Lower lobe of right lung (tissue), 2 donors: Measurements from ENCODE around the gene STAMBPL1. TPM values are rescaled to one million over a fixed set of nuclear protein-coding genes. Genes with fewer than 3 reads are reported as not detected.
A peak's percentile ranks its signal among the peaks of the same experiment; 100 is the strongest.

Source experiments
- ATAC-seq, 2 donors: fragments of 200-7000 bp; cut with Tn5 transposase; one replicate each; pipeline ENCODE4 v1.9.1; 2020 to 2022; ENCODE audit warnings: mild to moderate bottlenecking in 2 of 2, moderate library complexity in 2 of 2
- DNase-seq: peaks from one replicate; pipeline ENCODE4 v3.0.0-alpha.2; 2020
- H3K27ac ChIP-seq: fragments of 200-600 bp; one replicate; pipeline ENCODE4 v1.8.0; 2022
- H3K27me3 ChIP-seq: fragments of 200-600 bp; one replicate; pipeline ENCODE4 v1.8.0; 2022; ENCODE audit warnings: low read depth
- H3K36me3 ChIP-seq: fragments of 200-600 bp; one replicate; pipeline ENCODE4 v1.8.0; 2022; ENCODE audit warnings: mild to moderate bottlenecking
- H3K4me1 ChIP-seq: fragments of 200-600 bp; one replicate; pipeline ENCODE4 v1.8.0; 2022
- H3K4me3 ChIP-seq: fragments of 200-600 bp; one replicate; pipeline ENCODE4 v1.8.0; 2022; ENCODE audit warnings: mild to moderate bottlenecking
- H3K9me3 ChIP-seq: fragments of 200-600 bp; one replicate; pipeline ENCODE4 v1.8.0; 2022
- intact Hi-C: fragments of 100-400 bp; cut with DNase I; formaldehyde crosslinking; loops from one replicate; pipeline ENCODE4 v1.11.0; 2022
- total RNA-seq: library from RNA; stranded (reverse); fragmentation: NEBNext Ultra II Directional; extraction: Animal tissue kit (Norgen Biotek cat#: 25700); gene quantifications from one replicate; pipeline ENCODE4 v1.2.1, GENCODE V29; 2021
- TF ChIP-seq, protein P1 (sequence below): fragments of 200-600 bp; IDR thresholded peaks from one replicate; pipeline ENCODE4 v1.8.0; 2022; ENCODE audit warnings: antibody characterized with exemption, mild to moderate bottlenecking
- donor health status: DM: no; HTN: yes; CAD: no; lungs with severe emphysema.

The STAMBPL1 gene
- total RNA-seq, 1 donor from 2014 or later, result 7.1 TPM

- no peaks in the 10 kb centered on the region for H3K9me3 ChIP-seq
- TF ChIP-seq, protein P1, sequence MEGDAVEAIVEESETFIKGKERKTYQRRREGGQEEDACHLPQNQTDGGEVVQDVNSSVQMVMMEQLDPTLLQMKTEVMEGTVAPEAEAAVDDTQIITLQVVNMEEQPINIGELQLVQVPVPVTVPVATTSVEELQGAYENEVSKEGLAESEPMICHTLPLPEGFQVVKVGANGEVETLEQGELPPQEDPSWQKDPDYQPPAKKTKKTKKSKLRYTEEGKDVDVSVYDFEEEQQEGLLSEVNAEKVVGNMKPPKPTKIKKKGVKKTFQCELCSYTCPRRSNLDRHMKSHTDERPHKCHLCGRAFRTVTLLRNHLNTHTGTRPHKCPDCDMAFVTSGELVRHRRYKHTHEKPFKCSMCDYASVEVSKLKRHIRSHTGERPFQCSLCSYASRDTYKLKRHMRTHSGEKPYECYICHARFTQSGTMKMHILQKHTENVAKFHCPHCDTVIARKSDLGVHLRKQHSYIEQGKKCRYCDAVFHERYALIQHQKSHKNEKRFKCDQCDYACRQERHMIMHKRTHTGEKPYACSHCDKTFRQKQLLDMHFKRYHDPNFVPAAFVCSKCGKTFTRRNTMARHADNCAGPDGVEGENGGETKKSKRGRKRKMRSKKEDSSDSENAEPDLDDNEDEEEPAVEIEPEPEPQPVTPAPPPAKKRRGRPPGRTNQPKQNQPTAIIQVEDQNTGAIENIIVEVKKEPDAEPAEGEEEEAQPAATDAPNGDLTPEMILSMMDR, result no peak
- no peak overlapping the region for H3K27ac ChIP-seq
- H3K36me3 ChIP-seq, result no peaks in the 10 kb centered on the region
- H3K4me3 ChIP-seq, result no peak overlapping the region
- no peaks in the 10 kb centered on the region for H3K27me3 ChIP-seq
- DNase-seq, result no peak
- intact Hi-C loops, result no loop called here
- no peaks in the 10 kb centered on the region for H3K4me1 ChIP-seq
- ATAC-seq, result peak; percentile 59 to 66
These were observed 39.2 kb upstream of the STAMBPL1 start for GRCh38 chr10:88840881-88841280.

GRCh38 chr10:88841316-88842111, 38.5 kb upstream of the STAMBPL1 start:
- H3K36me3 ChIP-seq, result no peaks in the 10 kb centered on the region
- H3K27me3 ChIP-seq, result no peaks in the 10 kb centered on the region
- no peaks in the 10 kb centered on the region for H3K4me1 ChIP-seq
- H3K4me3 ChIP-seq, result no peak overlapping the region
- DNase-seq (no peak), ATAC-seq (peak in 1 of 2 donors; percentile 39)
- intact Hi-C loops, result no loop called here
- no peak overlapping the region for H3K27ac ChIP-seq
- TF ChIP-seq, protein P1, result no peak
- H3K9me3 ChIP-seq, result no peaks in the 10 kb centered on the region

DNA sequence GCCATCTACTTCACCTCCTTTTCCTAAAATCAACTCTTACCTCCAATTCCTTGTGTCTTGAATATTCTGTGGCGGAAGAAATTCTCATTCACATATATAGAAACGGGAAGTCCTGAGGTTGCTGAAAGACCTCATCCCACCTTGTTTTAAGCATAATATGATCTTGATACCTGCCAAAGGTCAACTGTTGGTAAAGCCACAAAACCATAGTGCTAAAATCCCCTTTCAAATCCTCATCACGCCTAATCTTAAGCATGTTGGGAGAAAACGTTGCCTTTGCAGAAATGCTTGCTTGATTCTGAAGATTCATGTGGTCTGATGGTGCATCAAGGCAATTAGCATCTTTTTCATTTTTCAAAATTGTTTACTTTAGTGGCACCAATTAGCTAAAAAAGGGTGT, 36.9 kb upstream of the STAMBPL1 start:
- no peak for DNase-seq
- H3K4me3 ChIP-seq, result no peak overlapping the region
- intact Hi-C loops, result no loop called here
- peaks cover under 1% of the 10 kb centered on the region for H3K4me1 ChIP-seq
- TF ChIP-seq, protein P1, result no peak
- no peak overlapping the region for H3K27ac ChIP-seq
- H3K27me3 ChIP-seq, result no peaks in the 10 kb centered on the region
- H3K36me3 ChIP-seq, result no peaks in the 10 kb centered on the region
- H3K9me3 ChIP-seq, result no peaks in the 10 kb centered on the region
- no peak for ATAC-seq

DNA sequence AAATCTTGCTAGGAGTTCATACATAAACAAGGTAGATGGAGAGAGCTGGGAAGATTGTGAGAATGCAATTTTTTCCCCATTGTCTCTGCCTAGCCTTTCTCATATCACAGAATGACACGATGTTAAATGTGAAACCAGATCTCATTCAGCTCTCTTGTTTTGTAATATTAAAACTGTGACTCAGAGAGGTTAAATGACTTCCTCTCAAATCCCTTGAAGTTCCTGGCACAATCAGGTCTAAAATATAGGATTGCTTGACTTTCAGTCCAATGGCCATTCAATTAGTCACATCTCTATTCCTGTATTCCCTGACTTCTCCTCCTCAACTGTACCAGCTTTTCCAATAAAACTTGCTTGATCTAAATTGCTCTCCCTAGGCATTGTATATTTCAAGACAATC, 31.5 kb upstream of the STAMBPL1 start:
- Histone ChIP-seq H3K27me3 (no peaks in the 10 kb centered on the region), H3K27ac (no peak overlapping the region), H3K4me3 (no peak overlapping the region), H3K4me1 (peaks cover 22% of the 10 kb centered on the region), H3K9me3 (no peaks in the 10 kb centered on the region), H3K36me3 (no peaks in the 10 kb centered on the region)
- DNase-seq, result no peak
- ATAC-seq, result peak in 1 of 2 donors; percentile 29
- TF ChIP-seq, protein P1, result no peak
- intact Hi-C loops, result no loop called here

- DNase-seq, result no peak
- Histone ChIP-seq H3K36me3 (no peaks in the 10 kb centered on the region), H3K4me1 (peaks cover 29% of the 10 kb centered on the region), H3K27ac (no peak overlapping the region), H3K27me3 (no peaks in the 10 kb centered on the region), H3K9me3 (no peaks in the 10 kb centered on the region), H3K4me3 (no peak overlapping the region)
- ATAC-seq, result no peak
- intact Hi-C loops, result no loop called here
- TF ChIP-seq, protein P1, result no peak
These were observed 30.8 kb upstream of the STAMBPL1 start for GRCh38 chr10:88849234-88849633.
